Ovary (tissue), 9 donors: Measurements from ENCODE around the gene SMAD1. TPM values are rescaled to one million over a fixed set of nuclear protein-coding genes. Genes with fewer than 3 reads are reported as not detected.
"Not testable (repeated sequence)": the region's sequence is repeated elsewhere in the genome, so short reads cannot be mapped to it uniquely, and the experiment has no call there.

Source experiments
- DNase-seq, 5 donors: peaks; one replicate each; pipeline ENCODE4 v3.0.0-alpha.2; 2019 to 2020
- H3K27ac ChIP-seq, 2 donors: fragments of 200-600 bp; one replicate each; pipeline versions ENCODE4 v1.5.1 to v1.8.0; 2019 to 2022
- H3K27me3 ChIP-seq: fragments of 200-600 bp; one replicate; pipeline ENCODE4 v1.8.0; 2022
- H3K36me3 ChIP-seq: fragments of 200-600 bp; sonication (generic); one replicate; pipeline ENCODE4 v1.5.1; 2019
- H3K4me1 ChIP-seq: one replicate; pipeline ENCODE4 v1.8.1; 2013; ENCODE audit warnings: mild to moderate bottlenecking, moderate library complexity; ENCODE audit not compliant: insufficient read depth
- H3K4me3 ChIP-seq: fragments of 200-600 bp; sonication (generic); one replicate; pipeline ENCODE4 v1.5.1; 2017
- H3K9me3 ChIP-seq, 2 donors: fragments of 200-600 bp in 1 of 2; sonication (generic) in 1 of 2; one replicate each; pipeline versions ENCODE4 v1.5.1 to v1.8.1; 2013 to 2019; ENCODE audit warnings: mild to moderate bottlenecking in 1 of 2, moderate library complexity in 1 of 2
- CTCF ChIP-seq, 3 donors: fragments of 450-650 bp in 2 of 3; fragments of 200-600 bp in 1 of 3; IDR thresholded peaks; one replicate each; pipeline versions ENCODE4 v1.5.1 to v1.8.0; 2016 to 2022; ENCODE audit warnings: antibody characterized with exemption in 3 of 3, mild to moderate bottlenecking in 1 of 3
- EP300 ChIP-seq: sonication (generic); formaldehyde crosslinking; IDR thresholded peaks from one replicate; pipeline ENCODE4 v1.6.1; 2017; ENCODE audit warnings: antibody characterized with exemption
- POLR2A ChIP-seq: fragments of 450-650 bp; IDR thresholded peaks from one replicate; pipeline ENCODE4 v1.6.1; 2017; ENCODE audit warnings: antibody characterized with exemption, mild to moderate bottlenecking, moderate library complexity
- WGBS, 3 donors: extraction: QIAGEN DNeasy Blood & Tissue Kit in 1 of 3; methylation state at CpG; one replicate each; pipeline versions ENCODE4 v1.1.5 to v1.1.7; 2013 to 2017; 5-methylcytosine and 5-hydroxymethylcytosine counted together
- intact Hi-C, 4 donors: fragments of 100-400 bp; cut with DNase I; formaldehyde crosslinking; loops; one replicate each; pipeline versions ENCODE4 v1.11.0 to v1.15.1; 2022 to 2023
- polyA plus RNA-seq, 2 donors: library from polyadenylated mRNA; stranded (reverse); fragments of 200-250 nt in 1 of 2; fragments of 350-450 nt in 1 of 2; fragmentation: Illumina TruSeq in 1 of 2; extraction: RNeasy Lipid Tissue Mini Kit (QIAGEN cat#74804) in 1 of 2; gene quantifications; one replicate each; pipeline ENCODE4 v1.2.3, GENCODE V29; 2013 to 2014
- total RNA-seq, 7 donors: library from RNA; depleted of rRNA in 2 of 7; stranded (reverse); fragments of >200 nt in 2 of 7; fragmentation: NEBNext Ultra II Directional in 3 of 7; extraction: Animal tissue kit (Norgen Biotek cat#: 25700) in 3 of 7; gene quantifications; one replicate each; pipeline versions ENCODE4 v1.1.0 to v1.2.4, GENCODE V29; 2016 to 2023
- donor health status: DM: no; HTN: no; CAD: no; lungs with moderate emphysema.
- donor health status: DM: no; HTN: no; CAD: no.
- donor health status: Bipolar disorder and iron deficiency.
- donor health status: DM: yes; HTN: yes; CAD: no.
- donor health status: DM: no; HTN: no; CAD: no.
- donor health status: DM: yes; HTN: yes; CAD: no.

The SMAD1 gene
- total and polyA plus RNA-seq, 9 donors = 13.6 to 39.5 (median 19.8) TPM

DNA sequence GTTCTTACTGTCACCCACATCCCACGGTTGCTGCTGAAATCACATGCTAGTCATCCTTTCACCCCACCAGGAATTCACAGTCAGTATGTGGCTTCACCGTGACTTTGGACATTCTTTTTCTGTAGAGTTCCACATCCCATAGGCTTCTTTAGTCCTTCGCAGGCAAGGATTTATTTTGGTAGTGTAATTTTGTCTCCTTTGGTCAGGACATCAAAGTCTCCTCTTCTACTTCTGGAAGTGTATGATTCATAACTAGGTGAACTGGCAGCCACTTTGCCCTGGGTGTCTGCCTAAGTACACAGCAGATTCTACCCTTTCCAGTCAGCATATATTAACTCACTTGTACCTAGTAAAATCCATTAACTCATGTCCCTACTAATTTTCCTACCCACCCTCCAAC is 99.3 kb downstream of the SMAD1 start:
- intact Hi-C loops = no loop called here
- DNase-seq = no peak
- Histone ChIP-seq H3K4me1 (no peaks in the 10 kb centered on the region), H3K27me3 (no peaks in the 10 kb centered on the region), H3K4me3 (no peak overlapping the region), H3K27ac (no peak overlapping the region), H3K9me3 (no peaks in the 10 kb centered on the region), H3K36me3 (no peaks in the 10 kb centered on the region)
- 63 to 79% (median 75%) methylated on average over 3 of the region's 3 CpGs for WGBS, 3 donors
- TF ChIP-seq CTCF (IDR thresholded peaks at IDR 0.05) (no peak), EP300 (no peak), POLR2A (no peak)

GRCh38 chr4:145583191-145584055 is 101.8 kb downstream of the SMAD1 start:
- H3K36me3 ChIP-seq = no peaks in the 10 kb centered on the region
- H3K9me3 ChIP-seq = no peaks in the 10 kb centered on the region
- WGBS, 3 donors = 83 to 86% (median 84%) methylated on average over 6 of the region's 6 CpGs
- H3K4me1 ChIP-seq = no peaks in the 10 kb centered on the region
- intact Hi-C loops = no loop called here
- H3K27me3 ChIP-seq = no peaks in the 10 kb centered on the region
- no peak for DNase-seq
- H3K27ac ChIP-seq = no peak overlapping the region
- no peak overlapping the region for H3K4me3 ChIP-seq
- TF ChIP-seq CTCF (IDR thresholded peaks at IDR 0.05) (no peak), EP300 (no peak), POLR2A (no peak)

DNA sequence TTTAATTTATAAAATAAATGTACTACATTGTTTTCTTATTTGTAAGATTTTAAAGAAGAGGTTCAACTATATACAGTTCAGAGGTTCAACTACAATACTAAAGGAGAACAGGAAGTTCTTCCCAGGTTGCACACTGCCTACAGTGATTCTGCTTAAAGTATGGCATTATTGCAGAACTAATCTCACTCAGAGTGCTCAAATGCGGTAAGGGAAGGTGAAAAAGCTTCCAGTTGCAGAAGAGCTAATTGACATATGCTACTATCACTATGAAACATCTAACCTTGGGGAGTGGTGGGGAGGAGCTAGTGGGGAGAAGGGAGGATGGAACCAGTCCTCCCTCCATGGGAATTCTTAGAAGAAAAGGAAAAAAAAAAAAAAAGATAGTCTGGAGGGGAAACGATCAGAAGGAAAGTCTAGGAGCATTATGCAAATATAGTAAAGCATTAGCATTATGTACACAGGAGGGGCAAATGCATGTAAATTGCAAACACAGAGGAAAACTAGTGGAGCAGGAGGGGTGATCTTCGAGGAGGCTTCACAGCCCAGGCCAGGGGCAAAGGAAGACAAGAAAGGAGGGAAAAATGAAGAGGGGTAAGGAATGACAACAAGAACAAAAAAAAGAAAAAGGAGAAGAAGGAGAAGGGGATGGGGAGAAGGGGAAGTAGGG is 105.6 kb downstream of the SMAD1 start:
- intact Hi-C loops = loop anchor here in 1 of 4 donors (5.0 kb wide), 1 partner anchor 1260 kb away; no protein-coding TSS in a partner anchor
- no peaks in the 10 kb centered on the region for H3K27me3 ChIP-seq
- H3K27ac ChIP-seq = no peak overlapping the region
- no peak for DNase-seq
- no peaks in the 10 kb centered on the region for H3K9me3 ChIP-seq
- 48 to 53% (median 52%) methylated on average over 3 of the region's 3 CpGs for WGBS, 3 donors
- H3K4me3 ChIP-seq = no peak overlapping the region
- H3K4me1 ChIP-seq = no peaks in the 10 kb centered on the region
- TF ChIP-seq CTCF (IDR thresholded peaks at IDR 0.05) (no peak), EP300 (no peak), POLR2A (no peak)
- H3K36me3 ChIP-seq = no peaks in the 10 kb centered on the region

- H3K27ac ChIP-seq, H3K36me3 ChIP-seq, H3K4me3 ChIP-seq, H3K4me1 ChIP-seq, H3K27me3 ChIP-seq, H3K9me3 ChIP-seq, DNase-seq: not testable (repeated sequence)
- WGBS, 3 donors = 67 to 81% (median 72%) methylated on average over 2 of the region's 2 CpGs
- intact Hi-C loops = loop anchor here in 1 of 4 donors (5.0 kb wide), 1 partner anchor 1262 kb away; no protein-coding TSS in a partner anchor
Observed at GRCh38 chr4:145589381-145589780, 107.7 kb downstream of the SMAD1 start.
